ENCODE measurements around the gene ENDOD1.

DNA sequence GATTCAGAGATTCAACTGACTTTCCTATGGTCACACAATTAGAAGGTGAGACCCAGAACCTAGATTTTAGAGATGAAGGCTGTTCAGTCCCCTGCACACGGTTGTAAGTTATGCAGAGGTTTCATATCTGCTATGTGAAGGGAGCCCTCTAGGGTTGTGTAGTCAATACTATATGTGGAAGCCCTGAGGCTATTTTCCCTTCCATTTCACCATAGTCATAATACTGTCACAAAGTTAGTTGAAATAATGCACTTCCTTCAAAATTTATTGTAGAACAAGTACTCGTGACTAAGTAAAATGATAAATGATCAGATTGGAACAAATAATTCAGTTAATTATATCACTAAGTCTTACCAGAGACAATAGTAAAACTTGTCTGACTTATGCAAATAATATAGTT is 48.8 kb downstream of the ENDOD1 start:
- TF ChIP-seq, protein P1, sequence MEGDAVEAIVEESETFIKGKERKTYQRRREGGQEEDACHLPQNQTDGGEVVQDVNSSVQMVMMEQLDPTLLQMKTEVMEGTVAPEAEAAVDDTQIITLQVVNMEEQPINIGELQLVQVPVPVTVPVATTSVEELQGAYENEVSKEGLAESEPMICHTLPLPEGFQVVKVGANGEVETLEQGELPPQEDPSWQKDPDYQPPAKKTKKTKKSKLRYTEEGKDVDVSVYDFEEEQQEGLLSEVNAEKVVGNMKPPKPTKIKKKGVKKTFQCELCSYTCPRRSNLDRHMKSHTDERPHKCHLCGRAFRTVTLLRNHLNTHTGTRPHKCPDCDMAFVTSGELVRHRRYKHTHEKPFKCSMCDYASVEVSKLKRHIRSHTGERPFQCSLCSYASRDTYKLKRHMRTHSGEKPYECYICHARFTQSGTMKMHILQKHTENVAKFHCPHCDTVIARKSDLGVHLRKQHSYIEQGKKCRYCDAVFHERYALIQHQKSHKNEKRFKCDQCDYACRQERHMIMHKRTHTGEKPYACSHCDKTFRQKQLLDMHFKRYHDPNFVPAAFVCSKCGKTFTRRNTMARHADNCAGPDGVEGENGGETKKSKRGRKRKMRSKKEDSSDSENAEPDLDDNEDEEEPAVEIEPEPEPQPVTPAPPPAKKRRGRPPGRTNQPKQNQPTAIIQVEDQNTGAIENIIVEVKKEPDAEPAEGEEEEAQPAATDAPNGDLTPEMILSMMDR (IDR thresholded peaks at IDR 0.05; ENCODE audit: low read depth, low read length, missing input control): no peak
- TF ChIP-seq, protein P2, sequence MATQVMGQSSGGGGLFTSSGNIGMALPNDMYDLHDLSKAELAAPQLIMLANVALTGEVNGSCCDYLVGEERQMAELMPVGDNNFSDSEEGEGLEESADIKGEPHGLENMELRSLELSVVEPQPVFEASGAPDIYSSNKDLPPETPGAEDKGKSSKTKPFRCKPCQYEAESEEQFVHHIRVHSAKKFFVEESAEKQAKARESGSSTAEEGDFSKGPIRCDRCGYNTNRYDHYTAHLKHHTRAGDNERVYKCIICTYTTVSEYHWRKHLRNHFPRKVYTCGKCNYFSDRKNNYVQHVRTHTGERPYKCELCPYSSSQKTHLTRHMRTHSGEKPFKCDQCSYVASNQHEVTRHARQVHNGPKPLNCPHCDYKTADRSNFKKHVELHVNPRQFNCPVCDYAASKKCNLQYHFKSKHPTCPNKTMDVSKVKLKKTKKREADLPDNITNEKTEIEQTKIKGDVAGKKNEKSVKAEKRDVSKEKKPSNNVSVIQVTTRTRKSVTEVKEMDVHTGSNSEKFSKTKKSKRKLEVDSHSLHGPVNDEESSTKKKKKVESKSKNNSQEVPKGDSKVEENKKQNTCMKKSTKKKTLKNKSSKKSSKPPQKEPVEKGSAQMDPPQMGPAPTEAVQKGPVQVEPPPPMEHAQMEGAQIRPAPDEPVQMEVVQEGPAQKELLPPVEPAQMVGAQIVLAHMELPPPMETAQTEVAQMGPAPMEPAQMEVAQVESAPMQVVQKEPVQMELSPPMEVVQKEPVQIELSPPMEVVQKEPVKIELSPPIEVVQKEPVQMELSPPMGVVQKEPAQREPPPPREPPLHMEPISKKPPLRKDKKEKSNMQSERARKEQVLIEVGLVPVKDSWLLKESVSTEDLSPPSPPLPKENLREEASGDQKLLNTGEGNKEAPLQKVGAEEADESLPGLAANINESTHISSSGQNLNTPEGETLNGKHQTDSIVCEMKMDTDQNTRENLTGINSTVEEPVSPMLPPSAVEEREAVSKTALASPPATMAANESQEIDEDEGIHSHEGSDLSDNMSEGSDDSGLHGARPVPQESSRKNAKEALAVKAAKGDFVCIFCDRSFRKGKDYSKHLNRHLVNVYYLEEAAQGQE (IDR thresholded peaks at IDR 0.05): no peak
- TF ChIP-seq, protein P3, sequence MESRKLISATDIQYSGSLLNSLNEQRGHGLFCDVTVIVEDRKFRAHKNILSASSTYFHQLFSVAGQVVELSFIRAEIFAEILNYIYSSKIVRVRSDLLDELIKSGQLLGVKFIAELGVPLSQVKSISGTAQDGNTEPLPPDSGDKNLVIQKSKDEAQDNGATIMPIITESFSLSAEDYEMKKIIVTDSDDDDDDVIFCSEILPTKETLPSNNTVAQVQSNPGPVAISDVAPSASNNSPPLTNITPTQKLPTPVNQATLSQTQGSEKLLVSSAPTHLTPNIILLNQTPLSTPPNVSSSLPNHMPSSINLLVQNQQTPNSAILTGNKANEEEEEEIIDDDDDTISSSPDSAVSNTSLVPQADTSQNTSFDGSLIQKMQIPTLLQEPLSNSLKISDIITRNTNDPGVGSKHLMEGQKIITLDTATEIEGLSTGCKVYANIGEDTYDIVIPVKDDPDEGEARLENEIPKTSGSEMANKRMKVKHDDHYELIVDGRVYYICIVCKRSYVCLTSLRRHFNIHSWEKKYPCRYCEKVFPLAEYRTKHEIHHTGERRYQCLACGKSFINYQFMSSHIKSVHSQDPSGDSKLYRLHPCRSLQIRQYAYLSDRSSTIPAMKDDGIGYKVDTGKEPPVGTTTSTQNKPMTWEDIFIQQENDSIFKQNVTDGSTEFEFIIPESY (IDR thresholded peaks at IDR 0.05): no peak
- TF ChIP-seq, protein P4, sequence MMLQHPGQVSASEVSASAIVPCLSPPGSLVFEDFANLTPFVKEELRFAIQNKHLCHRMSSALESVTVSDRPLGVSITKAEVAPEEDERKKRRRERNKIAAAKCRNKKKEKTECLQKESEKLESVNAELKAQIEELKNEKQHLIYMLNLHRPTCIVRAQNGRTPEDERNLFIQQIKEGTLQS (IDR thresholded peaks at IDR 0.05): no peak

All from liver (tissue), 3 donors.